ENCODE measurements around the gene TNFRSF1B. TPM values are rescaled to one million over a fixed set of nuclear protein-coding genes. Genes with fewer than 3 reads are reported as not detected.

The TNFRSF1B gene
- total and polyA plus RNA-seq, 2 experiments from 2014 or later = 0.91 to 4.1 TPM

GRCh38 chr1:12177156-12177998, 10.6 kb downstream of the TNFRSF1B start:
- H3K36me3 ChIP-seq (ENCODE audit: insufficient read depth) = no peaks in the 10 kb centered on the region
- Mint-ChIP-seq H3K9me3 (no peaks in the 10 kb centered on the region), H3K27me3 (ENCODE audit: insufficient read depth, low read depth, poor library complexity) (peaks cover 14% of the 10 kb centered on the region), H3K4me3 (no peak overlapping the region), H3K36me3 (ENCODE audit: low read depth) (no peaks in the 10 kb centered on the region), H3K27ac (no peak overlapping the region), H3K4me1 (peaks cover 22% of the 10 kb centered on the region)
- ATAC-seq (peak; percentile 43), DNase-seq (ENCODE audit: low spot score) (no peak)
- TF ChIP-seq CTCF (conservative IDR thresholded peaks at IDR 0.05; ENCODE audit: low read depth in 2 of 2) (no peak), POLR2AphosphoS5 (IDR thresholded peaks at IDR 0.05; ENCODE audit: low read depth) (no peak), EZH2phosphoT487 (IDR thresholded peaks at IDR 0.05; ENCODE audit: unreplicated experiment) (no peak), EZH2 (IDR thresholded peaks at IDR 0.05; ENCODE audit: low read depth, unreplicated experiment) (no peak), CREB1 (CRISPR knock-in tag; IDR thresholded peaks at IDR 0.05; ENCODE audit: low read depth) (no peak), JUNB (IDR thresholded peaks at IDR 0.05; ENCODE audit: unreplicated experiment) (no peak), NANOG (IDR thresholded peaks at IDR 0.05; ENCODE audit: borderline replicate concordance) (no peak)
- H3K4me3 ChIP-seq = no peak overlapping the region
- peaks cover 9% of the 10 kb centered on the region; the same call in 1 of the 2 replicates for H3K4me1 ChIP-seq (ENCODE audit: insufficient read depth)
- no peak overlapping the region for H3K27ac ChIP-seq (ENCODE audit: low read depth)
- H3K9me2 ChIP-seq (ENCODE audit: insufficient read depth) = no peaks in the 10 kb centered on the region
- H3K27me3 ChIP-seq (ENCODE audit: insufficient read depth) = no peaks in the 10 kb centered on the region
- no peaks in the 10 kb centered on the region for H4K20me1 ChIP-seq (replicated peaks; ENCODE audit: insufficient read depth)
- no peak overlapping the region for H3K4me2 ChIP-seq
- no peaks in the 10 kb centered on the region for H3F3A ChIP-seq (replicated peaks; ENCODE audit: low read depth)
- no peaks in the 10 kb centered on the region for H3K79me2 ChIP-seq (replicated peaks; ENCODE audit: insufficient read depth)
- H2AFZ ChIP-seq = no peak overlapping the region

GRCh38 chr1:12177999-12178441, 11.2 kb downstream of the TNFRSF1B start:
- peaks cover 9% of the 10 kb centered on the region; the same call in 1 of the 2 replicates for H3K4me1 ChIP-seq (ENCODE audit: insufficient read depth)
- no peak for TF ChIP-seq STAT1 (IDR thresholded peaks at IDR 0.05; ENCODE audit: unreplicated experiment)
- no peak for TF ChIP-seq CREB1 (CRISPR knock-in tag; IDR thresholded peaks at IDR 0.05; ENCODE audit: low read depth)
- TF ChIP-seq, protein P1, sequence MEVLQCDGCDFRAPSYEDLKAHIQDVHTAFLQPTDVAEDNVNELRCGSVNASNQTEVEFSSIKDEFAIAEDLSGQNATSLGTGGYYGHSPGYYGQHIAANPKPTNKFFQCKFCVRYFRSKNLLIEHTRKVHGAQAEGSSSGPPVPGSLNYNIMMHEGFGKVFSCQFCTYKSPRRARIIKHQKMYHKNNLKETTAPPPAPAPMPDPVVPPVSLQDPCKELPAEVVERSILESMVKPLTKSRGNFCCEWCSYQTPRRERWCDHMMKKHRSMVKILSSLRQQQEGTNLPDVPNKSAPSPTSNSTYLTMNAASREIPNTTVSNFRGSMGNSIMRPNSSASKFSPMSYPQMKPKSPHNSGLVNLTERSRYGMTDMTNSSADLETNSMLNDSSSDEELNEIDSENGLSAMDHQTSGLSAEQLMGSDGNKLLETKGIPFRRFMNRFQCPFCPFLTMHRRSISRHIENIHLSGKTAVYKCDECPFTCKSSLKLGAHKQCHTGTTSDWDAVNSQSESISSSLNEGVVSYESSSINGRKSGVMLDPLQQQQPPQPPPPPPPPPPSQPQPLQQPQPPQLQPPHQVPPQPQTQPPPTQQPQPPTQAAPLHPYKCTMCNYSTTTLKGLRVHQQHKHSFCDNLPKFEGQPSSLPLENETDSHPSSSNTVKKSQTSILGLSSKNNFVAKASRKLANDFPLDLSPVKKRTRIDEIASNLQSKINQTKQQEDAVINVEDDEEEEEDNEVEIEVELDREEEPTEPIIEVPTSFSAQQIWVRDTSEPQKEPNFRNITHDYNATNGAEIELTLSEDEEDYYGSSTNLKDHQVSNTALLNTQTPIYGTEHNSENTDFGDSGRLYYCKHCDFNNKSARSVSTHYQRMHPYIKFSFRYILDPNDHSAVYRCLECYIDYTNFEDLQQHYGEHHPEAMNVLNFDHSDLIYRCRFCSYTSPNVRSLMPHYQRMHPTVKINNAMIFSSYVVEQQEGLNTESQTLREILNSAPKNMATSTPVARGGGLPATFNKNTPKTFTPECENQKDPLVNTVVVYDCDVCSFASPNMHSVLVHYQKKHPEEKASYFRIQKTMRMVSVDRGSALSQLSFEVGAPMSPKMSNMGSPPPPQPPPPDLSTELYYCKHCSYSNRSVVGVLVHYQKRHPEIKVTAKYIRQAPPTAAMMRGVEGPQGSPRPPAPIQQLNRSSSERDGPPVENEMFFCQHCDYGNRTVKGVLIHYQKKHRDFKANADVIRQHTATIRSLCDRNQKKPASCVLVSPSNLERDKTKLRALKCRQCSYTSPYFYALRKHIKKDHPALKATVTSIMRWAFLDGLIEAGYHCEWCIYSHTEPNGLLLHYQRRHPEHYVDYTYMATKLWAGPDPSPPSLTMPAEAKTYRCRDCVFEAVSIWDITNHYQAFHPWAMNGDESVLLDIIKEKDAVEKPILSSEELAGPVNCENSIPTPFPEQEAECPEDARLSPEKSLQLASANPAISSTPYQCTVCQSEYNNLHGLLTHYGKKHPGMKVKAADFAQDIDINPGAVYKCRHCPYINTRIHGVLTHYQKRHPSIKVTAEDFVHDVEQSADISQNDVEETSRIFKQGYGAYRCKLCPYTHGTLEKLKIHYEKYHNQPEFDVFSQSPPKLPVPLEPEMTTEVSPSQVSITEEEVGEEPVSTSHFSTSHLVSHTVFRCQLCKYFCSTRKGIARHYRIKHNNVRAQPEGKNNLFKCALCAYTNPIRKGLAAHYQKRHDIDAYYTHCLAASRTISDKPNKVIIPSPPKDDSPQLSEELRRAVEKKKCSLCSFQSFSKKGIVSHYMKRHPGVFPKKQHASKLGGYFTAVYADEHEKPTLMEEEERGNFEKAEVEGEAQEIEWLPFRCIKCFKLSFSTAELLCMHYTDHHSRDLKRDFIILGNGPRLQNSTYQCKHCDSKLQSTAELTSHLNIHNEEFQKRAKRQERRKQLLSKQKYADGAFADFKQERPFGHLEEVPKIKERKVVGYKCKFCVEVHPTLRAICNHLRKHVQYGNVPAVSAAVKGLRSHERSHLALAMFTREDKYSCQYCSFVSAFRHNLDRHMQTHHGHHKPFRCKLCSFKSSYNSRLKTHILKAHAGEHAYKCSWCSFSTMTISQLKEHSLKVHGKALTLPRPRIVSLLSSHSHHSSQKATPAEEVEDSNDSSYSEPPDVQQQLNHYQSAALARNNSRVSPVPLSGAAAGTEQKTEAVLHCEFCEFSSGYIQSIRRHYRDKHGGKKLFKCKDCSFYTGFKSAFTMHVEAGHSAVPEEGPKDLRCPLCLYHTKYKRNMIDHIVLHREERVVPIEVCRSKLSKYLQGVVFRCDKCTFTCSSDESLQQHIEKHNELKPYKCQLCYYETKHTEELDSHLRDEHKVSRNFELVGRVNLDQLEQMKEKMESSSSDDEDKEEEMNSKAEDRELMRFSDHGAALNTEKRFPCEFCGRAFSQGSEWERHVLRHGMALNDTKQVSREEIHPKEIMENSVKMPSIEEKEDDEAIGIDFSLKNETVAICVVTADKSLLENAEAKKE (CRISPR knock-in tag; IDR thresholded peaks at IDR 0.05) = no peak
- no peak for TF ChIP-seq ZNF114 (CRISPR knock-in tag; IDR thresholded peaks at IDR 0.05)
- no peak overlapping the region for H3K27ac ChIP-seq (ENCODE audit: low read depth)
- no peak overlapping the region for H3K27ac Mint-ChIP-seq
- ATAC-seq (peak; percentile 47), DNase-seq (ENCODE audit: low spot score) (peak; percentile 40)
- H3F3A ChIP-seq (replicated peaks; ENCODE audit: low read depth) = no peaks in the 10 kb centered on the region
- no peak overlapping the region for H2AFZ ChIP-seq
- H3K27me3 Mint-ChIP-seq (ENCODE audit: insufficient read depth, low read depth, poor library complexity) = peaks cover 15% of the 10 kb centered on the region
- H3K4me3 Mint-ChIP-seq = no peak overlapping the region
- no peak overlapping the region for H3K4me3 ChIP-seq
- no peak overlapping the region for H3K4me2 ChIP-seq
- H4K20me1 ChIP-seq (replicated peaks; ENCODE audit: insufficient read depth) = no peaks in the 10 kb centered on the region
- H3K36me3 ChIP-seq (ENCODE audit: insufficient read depth) = no peaks in the 10 kb centered on the region
- no peaks in the 10 kb centered on the region for H3K9me3 Mint-ChIP-seq
- H3K27me3 ChIP-seq (ENCODE audit: insufficient read depth) = no peaks in the 10 kb centered on the region
- H3K79me2 ChIP-seq (replicated peaks; ENCODE audit: insufficient read depth) = no peaks in the 10 kb centered on the region
- H3K36me3 Mint-ChIP-seq (ENCODE audit: low read depth) = no peaks in the 10 kb centered on the region
- peaks cover 22% of the 10 kb centered on the region for H3K4me1 Mint-ChIP-seq
- H3K9me2 ChIP-seq (ENCODE audit: insufficient read depth) = no peaks in the 10 kb centered on the region

Data from GM23338 (cell line).